AML-193 (cell line): ENCODE data around the gene PDE4B.

Source experiments
- DNase-seq, 2 experiments: peaks; one replicate each; lab custom pipeline; 2025; lab: John Stamatoyannopoulos, UW

Gene PDE4B

DNA sequence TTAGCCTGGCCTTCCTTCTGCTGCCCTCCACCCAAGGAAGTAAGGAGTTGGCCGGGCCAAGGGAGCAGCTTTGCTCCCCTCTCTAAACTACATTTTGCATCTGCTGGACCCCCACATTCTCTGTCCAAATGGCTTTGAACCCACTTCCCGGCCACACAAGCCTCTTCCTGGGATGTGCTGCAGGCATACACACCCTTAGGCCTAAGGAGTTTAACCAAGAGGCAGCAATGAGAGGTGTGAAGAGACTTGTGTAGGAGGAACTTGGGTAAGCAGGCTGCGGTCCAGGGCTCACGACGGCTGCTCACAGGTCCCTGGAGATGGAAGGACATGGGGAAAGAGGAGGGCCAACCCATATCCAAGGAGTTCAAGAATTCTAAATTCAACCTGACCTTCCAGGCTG is 544.6 kb downstream of the PDE4B start:
- DNase-seq = no peak

DNA sequence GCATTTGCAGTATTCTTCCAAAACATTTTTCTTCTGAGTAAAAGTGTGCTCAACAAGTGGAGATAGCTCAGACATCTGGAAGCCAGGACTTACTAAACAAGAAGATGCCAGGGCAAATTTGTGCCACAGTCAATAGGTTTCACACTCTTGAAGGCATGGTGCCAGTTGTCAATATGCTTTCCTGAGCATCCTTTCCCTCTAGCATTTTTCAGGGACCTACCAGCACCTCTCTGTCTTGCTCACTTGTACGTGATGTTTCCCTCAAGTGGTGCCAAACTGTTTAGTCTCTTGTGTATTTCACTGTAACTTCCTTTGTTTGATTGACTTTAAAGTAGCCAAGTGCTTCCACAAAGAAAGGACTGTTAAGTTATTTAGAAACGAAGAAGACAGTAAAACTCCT is 547.2 kb downstream of the PDE4B start:
- DNase-seq = no peak

DNA sequence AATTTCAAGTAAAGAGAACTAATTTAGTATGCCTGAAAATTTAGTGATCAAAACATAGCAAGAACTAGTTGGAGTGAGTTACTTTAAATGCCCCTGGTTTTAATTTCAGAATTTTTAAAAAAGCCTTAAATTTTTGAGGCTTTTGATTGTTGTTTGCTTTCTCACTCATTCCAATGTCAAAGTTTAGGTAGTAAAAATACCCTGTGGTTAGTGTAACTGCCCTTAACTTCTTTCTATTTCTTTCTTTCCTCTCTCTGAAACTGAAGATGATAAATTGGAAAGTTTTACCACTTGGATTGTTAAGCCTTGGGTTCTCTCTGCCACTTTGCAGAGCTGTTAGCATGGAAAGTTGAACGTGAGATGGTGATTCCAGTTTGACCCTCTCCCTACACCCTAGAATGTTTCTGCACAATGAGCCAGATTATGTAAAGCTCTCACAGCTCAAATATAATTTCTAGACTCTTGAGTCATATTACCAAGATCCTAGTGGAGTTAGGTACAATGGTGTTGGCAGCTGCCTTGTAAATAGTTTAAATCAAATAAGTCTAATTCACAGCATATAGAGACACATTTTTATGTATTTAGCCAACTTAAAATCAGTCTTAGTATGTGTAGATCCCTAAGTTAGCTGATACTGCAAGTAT is 548.9 kb downstream of the PDE4B start:
- no peak for DNase-seq

DNA sequence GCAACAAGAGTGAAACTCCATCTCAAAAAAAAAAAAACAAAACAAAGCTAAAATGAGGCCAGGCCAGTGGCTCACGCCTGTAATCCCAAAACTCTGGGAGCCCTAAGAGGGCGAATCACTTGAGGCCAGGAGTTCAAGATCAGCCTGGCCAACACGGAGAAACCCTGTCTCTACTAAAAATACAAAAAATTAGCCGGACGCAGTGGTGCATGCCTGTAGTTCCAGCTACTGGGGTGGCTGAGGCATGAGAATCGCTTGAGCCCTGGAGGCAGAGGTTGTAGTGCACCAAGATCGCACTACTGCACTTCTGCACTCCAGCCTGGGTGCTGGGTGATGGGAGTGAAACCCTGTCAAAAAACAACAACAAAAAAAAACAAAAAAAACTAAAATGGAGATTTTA is 550.0 kb downstream of the PDE4B start:
- no peak for DNase-seq

DNA sequence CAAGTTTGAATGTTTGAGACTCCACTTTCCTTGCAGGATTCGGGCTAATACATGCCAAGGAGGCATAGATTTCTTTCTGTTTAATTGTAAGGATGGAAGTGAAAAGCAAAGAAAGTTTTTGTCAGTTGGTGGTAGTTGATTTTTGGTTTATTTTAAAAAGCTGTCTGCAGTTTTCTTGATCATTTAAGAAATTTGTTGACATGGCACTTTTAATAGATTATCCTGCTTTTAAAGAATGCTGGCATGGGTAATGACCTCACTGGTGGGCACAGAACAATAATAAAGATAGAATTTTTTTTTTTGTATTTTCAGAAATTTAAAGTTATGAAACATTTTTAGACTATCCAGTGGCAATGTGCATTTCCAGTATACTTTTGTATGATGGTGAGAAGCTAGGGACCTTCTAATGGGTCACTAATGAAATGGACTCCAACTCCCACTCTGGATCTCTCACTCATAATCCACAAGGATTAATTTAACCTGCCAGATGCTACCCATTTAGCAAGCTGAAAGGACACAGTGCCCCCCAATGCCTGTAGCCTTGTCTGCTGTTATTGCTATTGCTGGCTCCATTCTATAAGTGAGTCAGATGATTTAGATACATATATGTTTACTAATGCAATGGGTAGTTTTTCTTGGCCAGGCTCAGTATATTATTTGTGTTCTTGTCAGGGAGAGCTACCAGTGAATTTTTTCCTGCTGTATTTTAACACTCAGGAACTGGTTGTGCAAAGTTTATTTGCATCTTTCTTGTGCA is 551.1 kb downstream of the PDE4B start:
- DNase-seq = no peak

DNA sequence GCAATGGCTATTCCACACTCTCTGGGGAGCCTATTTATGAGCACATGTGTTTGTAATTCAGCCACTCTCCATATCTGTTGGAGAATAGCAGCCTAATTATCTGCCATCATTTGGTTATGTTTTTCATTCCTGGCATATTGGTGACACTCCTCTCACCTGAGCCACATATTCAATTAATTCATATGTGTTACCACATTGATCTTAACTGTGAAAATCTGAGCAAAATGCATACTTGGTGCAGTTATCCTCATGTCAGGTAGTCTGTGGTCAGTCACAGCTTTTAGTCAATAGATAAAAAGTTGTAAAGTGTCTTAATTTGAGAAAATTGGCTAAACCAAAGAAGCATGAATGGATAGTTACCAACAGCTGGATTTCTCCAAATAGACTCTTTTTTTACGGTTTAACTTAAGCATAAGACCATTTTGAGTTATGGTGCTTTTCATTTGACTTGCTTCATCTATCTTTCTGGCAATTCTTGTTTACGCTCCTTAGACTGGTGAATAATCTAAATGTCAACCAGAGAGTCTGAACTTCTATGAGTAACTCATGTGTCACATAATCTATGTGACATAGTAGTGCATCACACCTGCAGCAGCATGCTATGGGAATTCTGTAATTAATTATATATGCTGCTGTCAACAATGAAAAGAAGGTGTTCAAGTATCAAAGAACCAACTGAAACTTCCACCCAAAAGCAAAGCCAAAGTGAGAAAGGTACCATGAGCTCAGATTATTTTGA is 553.5 kb downstream of the PDE4B start:
- no peak for DNase-seq

DNA sequence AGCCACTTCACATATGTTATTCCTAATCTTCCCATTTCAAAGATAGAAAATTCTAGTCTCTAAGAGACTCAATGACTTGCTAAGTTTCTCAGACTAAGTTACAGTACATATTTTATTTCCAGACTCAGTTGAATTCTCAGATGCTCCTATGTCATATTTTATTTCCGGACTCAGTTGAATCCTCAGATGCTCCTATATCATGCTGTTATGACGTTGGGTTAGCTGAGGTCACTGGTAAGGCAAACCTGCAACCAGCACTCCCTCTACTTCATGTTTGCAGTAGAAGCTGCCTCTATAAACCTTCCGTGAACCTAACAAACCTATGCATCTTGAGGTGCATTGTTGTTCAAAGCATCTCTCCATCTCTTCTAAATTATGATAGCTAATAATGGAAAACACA is 554.2 kb downstream of the PDE4B start:
- DNase-seq = no peak

DNA sequence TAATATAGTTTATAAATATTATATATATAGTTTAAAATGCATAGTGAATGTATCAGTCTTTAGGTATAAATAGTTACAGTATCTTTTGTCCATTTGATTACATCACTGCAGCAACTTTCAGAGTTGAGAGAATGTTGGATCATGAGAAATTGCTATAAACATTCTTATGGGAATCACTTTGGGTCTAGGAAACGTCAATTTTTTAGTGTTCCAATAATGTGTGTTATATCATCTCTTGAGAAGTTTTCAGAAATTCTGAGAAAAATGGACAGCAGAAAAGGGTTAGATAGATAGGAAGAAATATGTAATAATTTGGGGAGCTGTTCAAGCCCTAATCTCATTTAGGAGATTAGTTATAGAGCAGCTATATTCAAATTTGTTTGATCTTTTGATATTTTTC is 556.1 kb downstream of the PDE4B start:
- no peak for DNase-seq

DNA sequence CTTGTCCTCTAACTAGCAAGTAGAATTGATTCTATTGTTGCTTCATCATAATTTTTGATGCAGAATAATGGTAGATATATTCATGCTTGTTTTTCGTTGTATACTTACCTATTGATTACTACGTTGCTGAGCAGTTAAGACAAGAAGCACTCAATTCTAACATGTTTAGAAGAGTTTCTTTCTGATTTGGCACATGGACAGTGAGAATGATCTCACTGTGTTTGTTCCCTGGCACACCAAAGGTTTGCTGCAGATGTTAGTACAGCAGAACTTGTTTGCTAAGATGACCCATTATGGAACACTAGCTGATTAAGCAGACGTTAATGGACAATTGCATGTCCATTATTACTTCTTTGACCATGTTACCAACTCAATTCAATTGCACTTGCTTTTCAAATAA is 556.5 kb downstream of the PDE4B start:
- no peak for DNase-seq

DNA sequence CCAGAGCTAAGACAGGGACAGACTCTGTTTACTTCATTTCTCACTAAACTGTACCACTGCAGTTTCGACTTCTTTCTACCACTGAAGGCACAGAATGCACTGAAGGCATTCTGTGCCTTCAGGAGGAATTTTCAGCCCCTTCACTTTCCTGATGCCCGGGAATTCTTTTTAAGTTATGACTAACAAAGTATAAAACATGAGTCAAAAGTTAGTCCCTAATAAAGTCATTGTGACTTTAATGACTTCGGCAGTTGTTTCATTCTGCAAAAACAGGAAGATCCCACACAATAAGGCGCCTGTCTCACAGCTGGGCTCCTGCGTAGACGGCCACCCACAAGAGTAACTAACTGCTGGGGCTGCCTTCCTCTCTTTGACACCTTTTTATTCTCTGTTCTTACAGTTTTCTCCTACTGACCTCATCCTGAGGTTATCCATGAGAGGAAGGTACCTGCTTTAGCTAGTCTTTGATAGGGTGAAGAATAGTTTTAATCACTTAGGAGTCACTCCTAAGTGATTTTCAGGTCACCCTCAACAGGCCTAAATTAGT is 557.4 kb downstream of the PDE4B start:
- DNase-seq = peak; percentile 48 to 66

DNA sequence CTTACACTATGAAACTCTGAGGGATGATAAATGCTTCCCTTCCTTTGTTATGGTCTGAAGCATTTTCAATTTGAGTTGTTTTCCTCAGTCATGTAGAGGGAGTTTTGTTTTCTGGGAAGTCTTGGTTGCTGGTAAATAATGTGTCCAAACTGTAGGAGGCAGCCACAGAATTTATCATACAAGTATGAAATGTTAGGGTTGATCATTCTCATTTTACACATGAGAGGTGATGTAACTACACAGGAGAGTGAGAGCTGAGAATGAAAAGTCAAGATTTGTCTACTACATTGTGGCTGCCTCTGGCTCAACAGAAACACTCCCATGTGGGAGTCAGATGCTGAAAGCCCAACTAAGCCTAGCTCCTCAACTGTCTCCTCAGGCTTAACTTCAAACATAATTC is 558.8 kb downstream of the PDE4B start:
- DNase-seq = no peak

DNA sequence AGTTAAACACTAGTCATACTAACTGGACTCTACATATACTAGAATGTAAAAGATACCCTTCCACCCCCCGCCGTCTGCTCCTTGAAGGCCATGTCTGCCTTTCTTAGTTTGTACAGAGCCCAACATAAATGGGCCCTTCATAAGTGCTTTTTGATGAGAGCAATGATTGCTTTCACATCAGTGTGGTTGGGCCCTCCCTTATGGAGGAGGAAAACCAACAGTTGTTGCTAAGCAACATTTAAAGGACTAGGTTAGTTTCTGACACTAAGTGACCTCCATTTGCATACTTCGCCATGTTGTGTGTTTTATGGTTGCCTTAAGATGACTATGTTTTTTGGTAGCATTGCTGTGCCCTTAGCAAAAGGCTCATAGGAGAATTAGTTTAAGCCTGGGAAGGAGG is 559.2 kb downstream of the PDE4B start:
- DNase-seq = no peak

DNA sequence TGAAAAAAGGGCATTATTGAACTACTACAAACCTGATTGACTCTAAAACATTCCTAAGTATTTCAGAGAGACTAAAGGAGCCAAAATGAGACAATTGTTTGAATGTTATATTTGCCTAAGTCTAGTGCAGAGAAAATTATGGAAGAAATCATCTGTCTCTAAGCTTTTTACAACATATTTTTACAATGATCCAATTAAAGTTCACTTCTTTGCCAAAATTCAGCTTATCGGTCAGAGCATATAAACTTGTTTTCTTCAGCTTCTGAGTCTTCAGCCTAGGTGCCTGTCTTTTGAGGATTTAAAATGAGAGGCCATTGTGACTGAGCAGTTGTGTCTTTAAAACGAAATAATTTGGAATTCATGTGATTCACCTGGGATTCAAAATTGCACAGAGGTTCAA is 560.1 kb downstream of the PDE4B start:
- no peak for DNase-seq

DNA sequence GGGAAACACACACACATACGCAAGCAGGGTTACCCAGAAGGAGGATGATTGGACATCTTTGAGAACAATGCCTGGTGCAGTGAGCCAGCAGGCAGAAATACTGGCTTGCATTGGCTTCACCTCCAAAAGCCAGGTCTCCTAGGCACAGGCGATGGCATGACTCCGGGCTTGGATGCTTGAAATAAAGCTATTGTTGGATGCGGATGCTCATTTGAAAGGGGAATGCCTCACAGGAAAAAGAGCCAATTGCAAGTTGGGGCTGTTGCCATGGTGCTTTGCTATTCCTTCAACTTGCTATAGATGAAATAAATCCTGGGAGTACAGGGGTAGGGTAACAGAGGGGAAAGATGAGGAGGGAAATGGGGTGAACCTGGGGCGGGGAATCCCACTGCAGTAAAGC is 560.6 kb downstream of the PDE4B start:
- DNase-seq = no peak

DNA sequence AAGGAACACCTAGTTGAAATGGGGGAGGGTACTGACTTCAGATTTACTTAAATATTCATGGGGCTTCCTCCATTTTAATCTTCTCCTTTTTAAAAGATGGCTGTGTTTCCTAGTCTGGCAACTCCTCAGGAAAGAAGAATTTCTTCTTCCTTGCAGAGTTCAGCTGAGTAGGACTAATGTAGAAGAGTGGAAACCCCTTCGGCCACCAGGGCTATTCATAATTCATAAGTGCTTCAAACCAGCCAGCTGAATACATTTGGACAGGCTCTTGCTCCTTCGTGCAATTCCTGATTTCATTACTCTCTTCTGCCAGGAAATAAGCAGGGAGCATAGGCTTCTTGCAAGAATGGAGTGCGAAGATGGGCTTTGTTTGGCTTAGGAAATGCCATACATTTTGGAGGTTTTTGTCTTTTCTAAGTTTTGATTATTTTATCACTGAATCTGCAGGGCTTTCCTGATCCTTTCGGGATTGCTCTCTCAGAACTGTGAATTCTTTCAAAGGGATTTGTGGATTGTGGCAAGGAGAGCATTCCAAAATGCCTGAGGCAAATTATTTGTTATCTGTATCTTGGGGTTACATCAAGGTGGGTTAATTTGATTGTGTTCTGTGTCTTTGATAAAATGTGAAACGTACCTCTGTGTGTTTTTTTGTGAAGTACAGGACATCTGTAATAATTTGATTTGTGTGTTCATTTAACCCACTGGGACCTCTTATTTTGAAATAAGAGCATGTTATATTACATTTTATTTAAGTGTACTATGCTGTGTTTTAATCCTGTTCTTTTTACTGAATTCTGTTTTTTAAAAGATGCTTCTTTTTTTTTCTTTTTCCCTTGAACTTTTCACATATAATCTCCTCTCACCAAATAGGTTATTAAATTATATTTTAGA is 561.9 kb downstream of the PDE4B start:
- DNase-seq = no peak

DNA sequence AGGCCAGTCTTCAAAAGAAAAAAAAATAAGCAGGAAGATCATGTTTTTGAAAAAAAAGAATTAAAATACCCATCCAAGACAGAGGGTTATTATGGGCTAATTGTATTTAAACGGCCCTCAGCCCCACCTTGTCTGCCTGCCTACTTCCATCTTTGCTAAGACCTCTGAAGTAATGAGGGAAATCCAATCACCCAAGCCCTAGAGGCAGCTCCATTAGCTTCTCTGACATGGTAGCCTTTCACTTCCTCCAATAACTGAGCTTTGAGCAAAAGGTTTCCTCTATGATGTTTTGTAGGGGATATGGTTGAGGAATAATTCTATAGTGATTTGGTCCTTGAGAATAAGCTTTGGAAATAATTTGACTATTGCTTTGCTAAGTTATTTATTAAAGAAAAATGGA is 563.1 kb downstream of the PDE4B start:
- no peak for DNase-seq

DNA sequence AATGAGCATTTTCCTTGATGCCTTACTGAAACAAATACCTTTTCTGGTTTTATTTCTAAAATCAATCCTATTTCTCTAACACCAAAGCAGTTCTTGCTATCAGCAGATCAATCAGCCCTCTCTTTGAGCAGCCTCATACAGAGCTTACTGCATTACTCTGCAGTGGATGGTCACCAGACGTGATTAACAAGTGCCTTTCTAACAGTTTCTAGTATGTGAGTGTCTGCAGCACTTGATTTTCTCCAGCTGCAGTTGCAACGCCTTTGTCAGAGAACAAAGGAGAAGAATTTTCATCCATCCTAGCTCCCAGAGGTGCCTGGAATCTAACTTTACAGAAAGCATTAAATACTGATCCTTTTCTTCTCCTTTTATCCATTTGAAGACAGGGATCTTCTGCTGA is 563.9 kb downstream of the PDE4B start:
- no peak for DNase-seq

DNA sequence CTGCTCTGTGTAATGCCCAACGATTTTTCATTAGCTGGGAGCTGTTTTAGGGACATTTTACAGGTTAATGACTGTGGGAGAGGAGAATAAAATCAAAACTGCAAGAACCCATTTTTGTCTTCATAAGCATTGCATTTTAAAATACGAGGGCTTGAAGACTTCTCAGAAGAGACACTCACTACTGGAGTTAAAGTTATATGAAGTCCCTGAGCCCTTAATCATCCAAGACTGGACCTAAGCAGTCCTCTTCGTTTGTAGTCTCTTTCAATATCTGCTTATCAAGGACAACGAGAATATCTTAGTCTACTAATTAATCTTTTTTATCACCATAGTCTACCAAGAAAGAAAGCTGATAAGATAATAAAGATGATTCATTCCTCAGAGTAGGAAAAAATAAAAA is 564.3 kb downstream of the PDE4B start:
- DNase-seq = no peak

DNA sequence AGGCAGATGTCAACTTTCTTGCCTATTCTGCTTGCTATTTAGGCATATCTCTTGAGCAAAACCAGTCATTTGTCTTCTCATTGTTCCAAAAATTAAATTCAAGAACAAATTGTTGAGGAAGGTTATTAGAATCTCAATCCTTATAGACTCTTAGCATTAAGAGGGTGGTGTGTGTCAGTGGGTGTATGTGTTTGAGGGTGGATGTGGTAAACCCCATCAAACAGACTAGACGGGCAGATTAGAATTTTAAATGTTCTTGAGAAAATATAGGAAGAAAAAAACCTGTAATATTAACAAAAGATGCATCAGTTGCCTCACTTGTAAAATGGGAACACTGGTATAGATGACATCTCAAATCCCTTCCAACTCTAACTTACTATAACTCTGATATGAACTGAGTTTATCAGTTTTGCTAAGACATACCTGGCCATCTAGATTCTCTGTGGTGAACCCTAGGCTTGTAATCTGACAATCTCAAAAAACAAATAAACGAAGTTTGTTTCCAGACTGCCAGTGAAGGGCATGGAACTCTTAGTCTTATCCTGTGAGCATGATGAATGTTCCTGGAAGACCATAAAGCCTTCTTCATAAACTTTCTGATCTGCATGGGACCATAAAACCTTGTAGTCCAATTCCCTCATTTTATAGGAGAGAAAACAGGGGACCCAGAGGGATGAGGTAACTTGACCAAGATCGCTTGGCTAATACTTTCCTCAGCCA is 564.9 kb downstream of the PDE4B start:
- no peak for DNase-seq

DNA sequence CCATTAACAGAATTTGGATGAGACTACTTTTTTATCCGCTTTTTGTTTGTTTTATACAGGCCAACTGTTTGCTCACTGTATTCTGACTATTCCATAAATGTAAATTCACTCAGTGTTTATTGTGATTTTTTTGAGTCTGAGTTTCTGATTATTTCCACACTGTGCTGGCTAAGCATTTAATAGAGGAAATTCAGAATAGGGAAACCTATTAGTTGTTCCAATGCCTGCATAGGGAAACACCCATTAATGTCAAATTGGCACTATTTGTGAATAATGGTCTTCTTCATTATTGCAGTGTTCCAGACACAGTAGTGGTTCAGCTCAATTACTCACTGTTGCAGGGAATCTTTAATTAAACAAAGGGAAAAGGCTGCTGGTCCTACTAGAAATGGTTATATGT is 566.6 kb downstream of the PDE4B start:
- no peak for DNase-seq

DNA sequence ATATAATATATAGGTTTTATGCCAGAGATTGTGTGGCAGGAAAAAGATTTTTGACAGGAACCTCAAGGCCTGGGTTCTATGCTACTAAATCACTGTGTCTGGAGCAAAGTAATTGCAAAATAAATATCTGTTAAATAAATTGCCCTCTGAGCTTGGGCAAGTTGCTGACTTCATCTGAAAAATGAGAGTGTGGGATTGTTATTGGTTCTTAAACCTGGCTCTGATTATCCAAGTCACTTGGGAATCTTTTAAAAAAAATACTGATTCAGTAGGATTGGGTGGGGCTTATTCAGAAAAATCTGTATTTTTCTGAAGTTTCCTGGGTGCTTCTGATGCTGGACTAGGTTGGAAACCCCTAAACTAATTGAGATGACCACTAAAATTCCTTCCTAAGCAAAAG is 567.1 kb downstream of the PDE4B start:
- DNase-seq = no peak
